ENCODE data around the gene TMEM239.

TMEM239 gene

GRCh38 chr20:2825761-2826160 is 9.6 kb downstream of the TMEM239 start:
- TF ChIP-seq ZBTB7A (IDR thresholded peaks at IDR 0.05; ENCODE audit: low read depth) (no peak), REST (IDR thresholded peaks at IDR 0.05; ENCODE audit: low read depth) (no peak), NFIC (IDR thresholded peaks at IDR 0.05) (no peak), TAF1 (IDR thresholded peaks at IDR 0.05; ENCODE audit: low read depth) (no peak)

DNA sequence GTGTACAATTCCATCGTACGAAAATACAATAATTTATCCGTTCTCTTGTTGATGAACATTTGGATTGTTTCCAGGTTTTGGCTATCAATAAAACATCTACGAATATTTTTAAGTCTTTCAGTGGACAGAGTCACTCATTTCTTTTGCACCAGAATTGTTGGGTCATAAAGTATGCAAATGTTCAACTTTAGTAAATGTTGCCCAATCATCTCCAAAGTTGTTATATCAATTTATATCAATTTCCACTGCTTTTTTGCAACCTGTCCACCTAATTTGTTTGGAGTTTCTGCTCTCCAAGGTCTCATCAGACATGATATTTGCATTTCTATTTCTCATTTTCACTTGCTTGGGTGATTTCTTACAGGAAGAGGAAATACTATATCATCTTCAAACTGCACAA is 10.5 kb downstream of the TMEM239 start:
- TF ChIP-seq YY1 (IDR thresholded peaks at IDR 0.05; ENCODE audit: low read depth), result no peak
- TF ChIP-seq, protein P1, sequence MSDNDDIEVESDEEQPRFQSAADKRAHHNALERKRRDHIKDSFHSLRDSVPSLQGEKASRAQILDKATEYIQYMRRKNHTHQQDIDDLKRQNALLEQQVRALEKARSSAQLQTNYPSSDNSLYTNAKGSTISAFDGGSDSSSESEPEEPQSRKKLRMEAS (IDR thresholded peaks at IDR 0.05), result no peak
- no peak for TF ChIP-seq EP300 (IDR thresholded peaks at IDR 0.05; ENCODE audit: borderline replicate concordance)
- TF ChIP-seq CEBPB (IDR thresholded peaks at IDR 0.05), result no peak
- no peak for TF ChIP-seq TCF12 (IDR thresholded peaks at IDR 0.05; ENCODE audit: low read depth)
- no peak for TF ChIP-seq REST (IDR thresholded peaks at IDR 0.05; ENCODE audit: low read depth)
- no peak for TF ChIP-seq NFIC (IDR thresholded peaks at IDR 0.05)
- TF ChIP-seq FOXM1 (IDR thresholded peaks at IDR 0.05; ENCODE audit: borderline replicate concordance, low read depth), result no peak

DNA sequence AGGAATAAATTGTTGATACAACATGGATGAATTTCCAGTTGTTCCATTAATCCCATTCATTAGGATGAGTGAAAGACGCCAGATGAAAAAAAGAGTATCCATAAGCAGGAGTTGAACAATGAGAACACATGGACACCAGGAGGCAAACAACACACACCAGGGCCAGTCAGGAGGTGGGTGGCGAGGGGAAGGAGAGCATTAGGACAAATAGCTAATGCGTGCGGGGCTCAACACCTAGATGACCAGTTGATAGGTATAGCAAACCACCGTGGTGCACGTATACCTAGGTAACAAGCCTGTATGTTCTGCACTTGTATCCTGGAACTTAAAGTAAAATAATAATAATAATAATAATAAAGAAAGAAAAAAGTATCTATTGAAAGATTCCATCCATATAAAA is 13.2 kb downstream of the TMEM239 start:
- TF ChIP-seq EGR1 (IDR thresholded peaks at IDR 0.05) (no peak), REST (IDR thresholded peaks at IDR 0.05; ENCODE audit: low read depth) (no peak)

GRCh38 chr20:2833761-2834160 is 17.6 kb downstream of the TMEM239 start:
- TF ChIP-seq EGR1 (IDR thresholded peaks at IDR 0.05), result no peak
- TF ChIP-seq TCF12 (IDR thresholded peaks at IDR 0.05; ENCODE audit: low read depth), result no peak
- TF ChIP-seq TAF1 (IDR thresholded peaks at IDR 0.05; ENCODE audit: low read depth), result no peak
- TF ChIP-seq NFIC (IDR thresholded peaks at IDR 0.05), result no peak
- no peak for TF ChIP-seq FOXM1 (IDR thresholded peaks at IDR 0.05; ENCODE audit: borderline replicate concordance, low read depth)
- TF ChIP-seq ZBTB7A (IDR thresholded peaks at IDR 0.05; ENCODE audit: low read depth), result no peak
- TF ChIP-seq REST (IDR thresholded peaks at IDR 0.05; ENCODE audit: low read depth), result no peak
- TF ChIP-seq EP300 (IDR thresholded peaks at IDR 0.05; ENCODE audit: borderline replicate concordance), result no peak
- no peak for TF ChIP-seq CEBPB (IDR thresholded peaks at IDR 0.05)
- TF ChIP-seq, protein P2, sequence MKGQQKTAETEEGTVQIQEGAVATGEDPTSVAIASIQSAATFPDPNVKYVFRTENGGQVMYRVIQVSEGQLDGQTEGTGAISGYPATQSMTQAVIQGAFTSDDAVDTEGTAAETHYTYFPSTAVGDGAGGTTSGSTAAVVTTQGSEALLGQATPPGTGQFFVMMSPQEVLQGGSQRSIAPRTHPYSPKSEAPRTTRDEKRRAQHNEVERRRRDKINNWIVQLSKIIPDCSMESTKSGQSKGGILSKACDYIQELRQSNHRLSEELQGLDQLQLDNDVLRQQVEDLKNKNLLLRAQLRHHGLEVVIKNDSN (IDR thresholded peaks at IDR 0.05), result no peak
- TF ChIP-seq RAD21 (IDR thresholded peaks at IDR 0.05; ENCODE audit: low read depth), result no peak
- no peak for TF ChIP-seq TEAD4 (IDR thresholded peaks at IDR 0.05)
- TF ChIP-seq, protein P1 (IDR thresholded peaks at IDR 0.05), result no peak
- no peak for TF ChIP-seq YY1 (IDR thresholded peaks at IDR 0.05; ENCODE audit: low read depth)
- TF ChIP-seq CREB1 (IDR thresholded peaks at IDR 0.05; ENCODE audit: low read depth), result no peak

Measured in Ishikawa (cell line).